ENCODE results near the gene ZNF221.
A peak's percentile ranks its signal among the peaks of the same experiment; 100 is the strongest.

The ZNF221 gene

DNA sequence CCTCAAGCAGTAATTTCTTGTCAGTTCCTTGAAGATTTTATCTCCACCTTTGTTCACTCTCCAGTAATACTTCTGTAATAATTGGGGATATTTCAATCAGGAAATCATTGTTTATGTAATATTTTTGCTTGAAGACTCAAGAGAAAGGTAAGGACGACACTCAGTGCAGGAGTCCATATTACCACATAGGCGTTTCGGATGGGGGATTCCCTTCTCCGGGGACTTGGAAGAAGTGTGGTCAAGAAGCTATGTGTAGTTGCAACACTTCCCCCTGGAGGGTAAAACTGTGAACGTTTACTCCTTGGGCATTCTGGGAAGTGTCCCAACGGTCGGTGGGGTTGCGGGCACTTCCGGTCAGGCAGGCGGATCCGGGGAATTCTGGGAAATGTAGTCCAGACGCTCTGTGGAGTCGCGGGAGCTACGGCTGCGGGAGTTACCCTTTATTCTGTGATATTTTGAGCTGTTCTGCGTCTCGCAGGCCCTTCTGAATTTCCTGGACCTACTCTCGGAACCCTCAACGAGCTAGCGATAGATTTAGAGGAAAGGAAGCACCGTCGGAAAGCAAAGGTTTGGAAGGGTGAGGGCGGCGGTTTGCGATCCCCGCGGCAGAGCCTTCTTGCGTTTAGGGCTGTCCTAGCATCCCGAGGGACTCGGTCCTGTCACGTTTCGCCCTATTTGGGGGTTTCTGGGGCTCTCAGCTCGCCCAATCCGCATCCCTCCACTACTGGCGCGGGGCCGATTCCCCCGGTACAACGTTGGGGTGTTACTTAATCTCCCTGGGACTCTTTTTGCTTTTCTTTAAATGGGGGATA, at the start of gene ZNF221:
ZNF221 (plus strand) TSS at position 395 of the 812 bp plus-strand sequence. CDS start 11,499 bp downstream, outside the sequence.
- intact Hi-C loops (cut with DNase I), result loop anchor here (2.0 to 5.0 kb wide), 2 partner anchors 16 to 49 kb away; partner anchors contain the start of gene ZNF45
- DNase-seq, result peak; percentile 75 to 96 (median 90)

DNA sequence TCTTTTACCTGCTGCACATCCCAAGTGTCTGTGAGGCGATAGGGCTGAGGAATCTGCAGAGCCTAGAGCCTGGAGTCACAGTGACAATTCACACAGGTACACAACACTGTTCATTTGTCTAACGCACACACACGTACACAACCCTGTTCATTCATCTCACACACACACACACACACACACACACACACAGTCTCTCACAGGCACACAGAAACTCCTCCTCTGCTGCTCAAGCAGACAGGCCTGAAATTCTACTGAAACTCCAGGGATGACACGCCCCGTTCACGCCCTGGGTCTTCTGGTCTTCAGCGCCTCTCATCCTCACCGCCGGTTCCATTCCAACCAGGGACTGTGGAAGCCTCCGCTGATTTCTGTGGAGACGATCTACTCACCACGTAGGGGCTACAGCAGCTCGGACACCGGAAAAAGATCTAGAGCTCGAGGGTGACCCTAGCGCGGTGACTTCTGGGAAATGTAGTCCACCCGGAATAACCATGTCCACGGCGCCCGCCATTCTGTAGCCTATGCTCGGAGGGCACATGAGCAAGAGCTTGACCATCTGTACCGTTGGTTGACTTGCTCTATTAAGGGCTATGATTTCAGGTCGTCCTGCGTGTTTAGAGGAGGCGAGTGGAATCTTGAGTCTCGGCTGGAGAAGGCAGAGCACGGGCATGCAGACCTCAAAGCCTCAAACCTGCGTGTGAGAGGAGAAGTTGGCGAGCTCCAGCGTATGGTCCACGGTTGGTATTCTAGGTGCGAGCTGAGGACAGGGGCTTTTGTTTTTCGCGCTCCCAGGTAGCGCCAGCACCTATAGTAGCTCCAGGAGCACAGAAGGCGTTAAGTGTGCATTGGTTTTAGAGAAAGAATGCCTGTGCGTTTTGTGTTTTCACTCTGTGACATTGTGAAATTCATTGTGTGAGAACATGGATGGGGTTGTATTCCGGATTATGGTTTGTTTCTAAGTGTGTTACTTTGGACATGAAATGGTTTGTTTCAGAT, 49.3 kb upstream of the ZNF221 start:
- DNase-seq, result peak; percentile 71 to 94 (median 86)
- intact Hi-C loops (cut with DNase I), result loop anchor here (5.0 kb wide), 1 partner anchor 51 kb away; the partner anchor contains the start of gene ZNF221

DNA sequence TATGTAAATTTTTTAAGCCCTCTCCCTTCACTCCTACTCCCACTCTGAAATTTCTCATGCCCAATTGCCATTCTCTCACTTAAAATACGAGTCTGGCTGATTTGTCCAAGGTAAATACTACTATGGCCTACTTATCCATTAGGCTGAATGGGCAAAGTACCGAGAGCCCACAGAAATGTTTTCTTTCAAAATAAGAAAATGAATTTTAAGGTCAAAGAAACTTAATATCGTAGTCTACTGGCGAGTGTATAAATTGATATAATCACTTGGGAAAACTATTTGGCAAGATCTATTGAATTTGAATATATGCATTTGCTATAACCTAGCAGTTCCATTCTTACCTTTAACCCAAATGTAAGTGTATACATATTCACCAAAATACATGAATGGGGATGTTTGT, 48.6 kb upstream of the ZNF221 start:
- DNase-seq, result no peak
- intact Hi-C loops (cut with DNase I), result loop anchor here (5.0 kb wide), 1 partner anchor 50 kb away; the partner anchor contains the start of gene ZNF221

DNA sequence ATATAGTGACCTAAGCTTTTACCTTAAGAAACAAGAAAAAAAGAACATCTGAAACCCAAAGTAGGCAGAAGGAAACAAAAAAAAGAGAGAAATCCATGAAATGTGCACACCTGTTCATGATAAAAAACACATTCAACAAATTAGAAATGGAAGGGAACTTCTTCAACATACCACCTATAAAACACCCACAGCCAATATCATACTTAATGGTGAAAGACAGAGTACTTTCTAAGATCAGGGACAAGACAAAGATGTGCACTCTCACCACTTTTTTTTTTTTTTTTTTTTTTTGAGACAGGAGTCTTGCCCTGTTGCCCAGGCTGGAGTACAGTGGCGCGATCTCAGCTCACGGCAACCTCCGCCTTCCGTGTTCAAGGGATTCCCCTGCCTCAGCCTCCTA, 45.1 kb upstream of the ZNF221 start:
- no peak for DNase-seq
- intact Hi-C loops (cut with DNase I), result no loop called here

DNA sequence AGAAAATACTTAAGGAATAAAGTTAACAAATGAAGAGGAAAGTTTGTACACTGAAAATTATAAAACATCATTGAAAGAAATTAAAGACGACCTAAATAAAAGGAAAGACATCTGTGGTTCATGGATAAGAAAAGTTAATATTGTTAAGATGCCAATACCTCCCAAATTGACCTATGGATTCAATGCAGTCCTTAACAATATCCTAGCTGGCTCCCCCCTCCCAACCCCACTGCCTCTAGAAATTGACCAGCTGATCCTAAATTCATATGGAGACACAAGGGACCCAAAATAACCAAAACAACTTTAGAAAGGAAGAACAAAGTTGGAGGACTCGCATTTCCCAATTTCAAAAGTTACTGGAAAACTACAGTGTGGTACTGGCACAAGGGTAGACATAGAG, 44.3 kb upstream of the ZNF221 start:
- intact Hi-C loops (cut with DNase I), result no loop called here
- no peak for DNase-seq

DNA sequence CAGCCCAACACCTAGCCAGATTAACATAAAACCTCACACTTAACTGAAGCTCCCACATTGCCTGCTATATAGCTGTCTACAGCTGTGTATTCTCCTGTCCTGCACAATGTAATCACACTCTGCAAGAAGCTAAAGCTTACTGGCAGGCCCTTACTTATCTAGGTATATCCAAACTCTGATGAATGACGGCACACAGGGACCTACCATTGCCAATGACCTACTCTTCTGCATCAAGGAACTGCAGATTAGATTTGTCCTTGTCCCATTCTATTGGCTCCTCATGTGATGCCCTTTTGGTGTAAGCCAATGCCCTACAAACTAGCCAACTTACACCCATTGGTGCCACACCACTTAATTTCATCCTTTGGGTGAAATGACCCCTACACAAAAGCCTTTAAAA, 42.4 kb upstream of the ZNF221 start:
- intact Hi-C loops (cut with DNase I), result no loop called here
- no peak for DNase-seq

DNA sequence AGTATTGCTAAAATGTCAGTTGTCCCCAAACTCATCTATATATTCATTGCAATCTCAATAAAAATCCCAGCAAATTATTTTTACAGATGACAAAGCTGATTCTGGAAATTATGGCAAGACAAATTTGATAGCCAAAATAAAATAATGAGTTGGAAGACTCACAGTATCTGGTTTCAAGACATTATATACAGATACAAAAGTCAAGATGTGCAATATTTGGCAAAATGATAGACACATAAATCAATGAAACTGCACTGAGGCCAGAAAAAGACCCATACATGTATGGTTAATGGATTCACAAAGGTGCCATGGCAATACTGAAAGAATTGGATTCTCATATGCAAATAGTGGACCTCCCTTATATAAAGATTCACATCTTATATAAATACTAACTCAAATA, 40.1 kb upstream of the ZNF221 start:
- DNase-seq, result no peak
- intact Hi-C loops (cut with DNase I), result no loop called here

DNA sequence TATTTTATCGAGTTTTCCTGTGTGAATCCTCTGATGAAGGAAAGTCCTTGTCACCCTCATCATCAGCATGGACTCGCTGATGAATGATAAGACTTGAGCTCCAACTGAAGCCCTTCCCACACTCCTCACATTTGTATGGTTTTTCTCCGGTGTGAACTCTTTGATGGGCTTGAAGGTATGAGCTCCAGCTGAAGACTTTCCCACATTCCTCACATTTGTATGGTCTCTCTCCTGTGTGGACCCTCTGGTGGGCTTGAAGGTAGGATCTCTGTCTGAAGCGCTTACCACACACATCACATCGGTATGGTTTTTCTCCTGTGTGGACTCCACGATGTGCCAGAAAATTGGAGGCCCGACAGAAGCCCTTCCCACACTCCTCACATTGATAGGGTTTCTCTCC, 37.6 kb upstream of the ZNF221 start:
- intact Hi-C loops (cut with DNase I), result no loop called here
- no peak for DNase-seq

DNA sequence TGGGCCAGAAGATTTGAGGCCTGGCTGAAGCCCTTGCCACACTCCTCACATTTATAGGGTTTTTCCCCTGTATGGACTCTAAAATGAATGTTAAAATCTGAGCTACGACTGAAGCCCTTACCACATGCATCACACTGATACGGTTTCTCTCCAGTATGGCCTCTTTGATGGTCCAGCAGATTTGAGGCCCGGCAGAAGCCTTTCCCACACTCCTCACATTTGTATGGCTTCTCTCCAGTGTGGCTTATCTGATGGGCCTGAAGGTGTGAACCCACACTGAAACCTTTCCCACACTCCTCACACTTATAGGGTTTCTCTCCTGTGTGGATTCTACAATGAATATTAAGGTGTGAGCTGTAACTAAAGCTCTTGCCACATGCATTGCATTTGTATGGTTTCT, 37.0 kb upstream of the ZNF221 start:
- DNase-seq, result no peak
- intact Hi-C loops (cut with DNase I), result no loop called here

DNA sequence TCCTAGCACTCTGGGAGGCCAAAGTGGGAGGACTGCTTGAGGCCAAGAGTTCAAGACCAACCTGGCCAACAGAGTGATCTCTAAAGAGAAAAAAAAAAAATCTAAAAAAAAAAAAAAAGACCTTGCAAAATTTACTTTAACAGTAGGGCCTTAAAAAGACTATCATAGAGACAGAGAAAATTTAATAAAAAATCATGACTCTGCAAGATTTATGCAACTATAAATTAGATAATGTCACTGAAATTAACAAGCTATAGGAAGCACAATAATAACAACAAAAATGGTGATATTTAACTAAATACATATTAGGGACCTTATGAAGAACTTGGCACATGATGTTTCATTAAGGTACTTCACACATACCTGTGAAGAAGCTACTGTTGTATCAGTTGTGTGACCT, 27.2 kb upstream of the ZNF221 start:
- intact Hi-C loops (cut with DNase I), result no loop called here
- no peak for DNase-seq

DNA sequence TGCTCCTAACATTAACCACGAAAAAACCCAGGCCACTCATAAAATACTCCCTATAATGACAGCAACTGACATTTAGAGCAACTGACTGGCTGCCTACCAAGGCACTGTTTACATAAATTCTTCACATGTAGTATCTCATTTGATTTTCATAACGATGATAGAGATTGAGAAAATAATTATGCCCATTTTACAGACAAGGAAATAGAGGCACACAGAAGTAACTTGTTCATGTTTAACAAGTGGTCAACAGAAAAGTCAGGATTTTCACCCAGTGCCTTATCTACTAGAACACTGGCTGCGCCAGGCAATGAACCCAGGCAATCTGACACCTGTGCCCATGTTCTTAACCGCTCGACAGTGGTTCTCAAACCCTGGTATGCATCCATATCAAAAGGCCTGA, 22.2 kb upstream of the ZNF221 start:
- DNase-seq, result no peak
- intact Hi-C loops (cut with DNase I), result no loop called here

DNA sequence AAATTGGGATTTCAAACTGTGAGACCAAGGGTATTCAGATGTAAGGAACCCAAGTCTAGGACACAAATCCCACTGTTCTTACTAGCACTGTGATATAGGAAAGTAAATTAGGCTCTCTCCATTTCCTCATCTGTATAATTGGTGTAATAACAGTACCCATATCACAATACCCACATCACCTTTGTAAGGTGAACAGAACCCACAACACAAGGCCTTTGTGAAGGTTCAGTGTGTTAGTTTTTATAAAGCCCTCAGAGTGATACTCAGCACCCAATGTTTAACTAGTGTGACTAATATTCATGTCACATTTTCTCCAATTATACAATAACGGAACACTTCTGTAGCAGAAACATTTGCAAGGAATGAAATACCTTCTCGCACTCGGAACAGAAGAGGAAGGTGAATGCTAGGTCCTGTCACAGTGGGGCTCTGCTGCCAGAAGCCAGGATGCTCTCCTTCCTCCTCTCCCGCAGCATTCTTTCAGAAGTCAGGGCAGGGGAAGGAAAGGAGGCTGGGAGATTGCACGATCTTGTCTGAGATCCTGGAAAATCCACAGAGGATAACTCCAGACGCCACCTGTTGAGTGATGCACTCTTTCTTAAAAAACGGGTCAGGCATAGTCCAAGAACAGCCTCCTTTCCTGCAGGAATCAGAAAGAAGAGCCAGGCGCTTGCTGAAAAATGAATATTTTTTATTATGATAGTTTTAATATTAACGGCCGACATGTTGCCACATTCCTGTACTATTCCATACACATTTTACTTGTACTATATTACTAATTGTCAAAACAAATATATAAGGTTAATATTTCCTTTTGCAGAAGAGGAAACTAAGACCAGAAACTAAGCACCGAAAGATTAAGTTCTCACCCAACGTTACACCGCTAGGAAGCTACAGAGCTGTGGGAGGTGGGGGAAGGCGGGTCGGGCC, 16.7 kb upstream of the ZNF221 start:
- intact Hi-C loops (cut with DNase I), result loop anchor here (2.0 to 10.0 kb wide), 3 partner anchors 16 to 120 kb away; partner anchors contain the start of genes ZNF155, ZNF221 and ZNF223
- DNase-seq, result peak in 5 of 42 donors; percentile 2 to 10 (median 8)

DNA sequence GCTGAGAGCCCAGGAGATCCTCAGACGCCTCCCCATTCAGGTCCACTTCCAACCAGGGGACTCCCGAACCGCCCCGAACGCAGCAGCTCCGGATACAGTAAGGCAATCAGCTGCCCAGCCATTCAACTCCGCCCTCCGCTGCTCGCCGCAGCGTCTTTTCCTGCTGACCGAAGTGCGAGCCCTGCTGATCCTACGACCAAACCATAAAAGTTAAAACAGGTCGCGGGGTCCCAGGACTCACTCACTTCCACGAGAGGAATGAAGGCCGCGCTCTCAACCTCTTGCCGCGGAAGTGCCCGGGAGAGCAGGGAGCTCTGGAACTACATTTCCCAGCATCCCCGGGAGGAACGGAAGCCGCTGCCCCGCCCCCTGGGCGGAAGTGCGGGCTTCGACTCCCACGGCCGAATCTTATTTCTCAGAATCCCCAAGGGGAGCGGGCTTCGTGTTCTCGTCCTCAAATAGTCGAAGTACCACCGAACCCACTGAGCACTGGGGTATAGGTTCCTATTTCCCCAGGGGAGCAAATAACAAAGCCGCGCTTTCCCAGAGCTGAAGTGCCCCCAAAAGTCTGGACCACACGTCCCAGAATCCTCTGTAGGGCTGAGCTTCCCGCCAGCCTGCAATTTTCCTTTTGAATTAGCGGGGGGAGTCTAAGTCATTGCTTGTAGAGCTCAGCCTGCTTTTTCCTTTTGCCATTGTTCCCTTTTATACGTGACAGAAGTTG, 15.9 kb upstream of the ZNF221 start, which contains the start of gene ZNF45:
ZNF45 (minus strand) TSS at position 298 of the 724 bp plus-strand sequence. CDS start 13,097 bp downstream, outside the sequence.
- DNase-seq, result peak; percentile 88 to 98 (median 94)
- intact Hi-C loops (cut with DNase I), result loop anchor here (2.0 to 10.0 kb wide), 3 partner anchors 16 to 120 kb away; partner anchors contain the start of genes ZNF155, ZNF221 and ZNF223

DNA sequence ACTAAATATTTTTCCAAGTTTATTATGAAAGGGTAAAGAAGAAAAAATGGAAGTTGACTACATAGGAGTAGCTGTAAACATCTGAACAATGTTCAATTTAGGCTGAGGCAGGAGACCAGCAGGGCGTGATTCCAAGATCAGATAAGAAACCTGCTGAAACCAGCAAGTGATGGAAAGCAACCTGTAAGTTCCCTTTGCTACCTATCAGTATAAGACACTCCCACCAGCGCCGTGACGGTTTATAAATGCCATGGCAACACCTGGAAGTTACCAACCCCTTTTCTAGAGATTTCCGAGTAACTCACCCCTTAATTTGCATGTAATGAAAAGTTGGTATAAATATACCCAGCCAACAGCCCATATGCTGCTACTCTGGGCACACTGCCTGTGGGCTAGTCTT, 14.8 kb upstream of the ZNF221 start:
- intact Hi-C loops (cut with DNase I), result loop anchor here (10.0 kb wide), 2 partner anchors 49 to 119 kb away; partner anchors contain the start of genes ZNF155 and ZNF223
- DNase-seq, result no peak

DNA sequence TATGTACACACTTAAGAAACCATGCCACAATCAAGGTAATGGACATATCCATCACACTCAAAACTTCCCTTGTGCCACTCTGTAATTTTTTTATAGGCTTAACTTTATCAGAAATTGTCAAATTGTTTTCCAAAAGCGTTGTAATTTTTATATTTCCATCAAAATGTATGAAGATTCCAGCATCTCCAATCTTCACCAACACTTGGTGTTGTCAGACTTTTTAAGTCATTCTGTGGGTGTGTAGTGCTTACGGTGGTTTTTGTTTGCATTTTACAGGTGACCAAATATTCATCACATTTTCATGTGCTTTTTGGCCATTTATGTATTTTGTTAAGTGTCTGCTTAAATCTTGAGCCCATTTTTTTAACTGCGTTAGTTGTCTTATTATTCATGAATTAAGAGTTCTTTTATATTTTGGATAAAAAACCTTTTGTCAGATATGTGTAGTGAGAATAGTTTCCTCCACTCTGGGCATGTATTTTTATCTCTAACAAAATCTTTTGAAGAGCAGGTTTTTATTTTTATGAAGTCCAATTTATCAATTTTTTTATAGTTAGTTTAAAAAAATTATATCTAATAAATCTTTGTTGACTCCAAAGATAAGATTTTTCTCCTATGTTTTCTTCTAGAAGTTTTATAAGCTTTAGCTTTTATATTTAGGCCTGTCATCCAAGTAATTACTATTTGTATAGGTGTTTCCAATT, 11.3 kb upstream of the ZNF221 start:
- intact Hi-C loops (cut with DNase I), result loop anchor here (10.0 kb wide), 2 partner anchors 45 to 115 kb away; partner anchors contain the start of genes ZNF155 and ZNF223
- no peak for DNase-seq

DNA sequence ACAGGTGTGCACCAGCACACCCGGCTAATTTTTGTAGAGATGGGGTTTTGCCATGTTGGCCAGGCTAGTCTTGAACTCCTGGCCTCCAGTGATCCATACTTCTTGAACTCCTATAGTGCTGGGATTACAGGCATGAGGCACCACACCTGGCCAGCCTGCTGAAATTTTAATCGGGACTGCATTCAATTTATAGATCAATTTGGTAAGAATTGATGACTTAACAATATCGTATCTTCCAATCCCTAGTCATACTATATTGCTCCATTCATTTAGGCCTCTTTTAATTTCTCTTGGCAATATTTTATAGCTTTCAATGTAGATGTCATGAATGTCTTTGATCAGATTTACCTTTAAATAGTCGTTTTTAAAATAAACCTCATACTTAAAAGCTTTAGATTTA, 10.3 kb upstream of the ZNF221 start:
- intact Hi-C loops (cut with DNase I), result no loop called here
- DNase-seq, result no peak

DNA sequence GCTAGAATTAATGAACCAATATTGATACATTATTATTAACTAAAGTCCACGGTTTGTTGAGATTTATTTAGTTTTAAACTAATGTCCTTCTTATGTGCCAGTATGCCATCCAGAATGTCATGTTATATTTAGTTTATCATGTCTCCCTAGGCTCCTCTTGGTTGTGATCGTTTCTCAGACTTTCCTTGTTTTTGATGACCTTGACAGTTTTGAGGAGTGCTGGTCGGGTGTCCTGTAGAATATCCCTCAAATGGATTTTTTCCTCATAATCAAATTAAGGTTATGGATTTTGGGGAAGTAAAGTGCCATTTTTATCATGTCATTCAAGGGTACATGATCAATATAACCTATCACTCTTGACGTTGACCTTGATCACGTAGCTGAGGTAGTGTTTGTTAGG, 9.8 kb upstream of the ZNF221 start:
- no peak for DNase-seq

More for the DNA sequence above, 9.8 kb upstream of the ZNF221 start:
- intact Hi-C loops (cut with DNase I), result no loop called here
